Head of caudate nucleus (tissue), 42 donors: ENCODE results near the gene CYP26B1.
A peak's percentile ranks its signal among the peaks of the same experiment; 100 is the strongest.

Experiments used
- DNase-seq, 42 donors: peaks; one replicate each; pipeline versions ENCODE4 v3.0.0 to v3.0.0-alpha.2; 2020 to 2021; ENCODE audit warnings: mixed read lengths in 7 of 42
- intact Hi-C: fragments of 100-400 bp; cut with DNase I; formaldehyde crosslinking; loops from one replicate; pipeline ENCODE4 v1.15.0; 2022

Gene CYP26B1

DNA sequence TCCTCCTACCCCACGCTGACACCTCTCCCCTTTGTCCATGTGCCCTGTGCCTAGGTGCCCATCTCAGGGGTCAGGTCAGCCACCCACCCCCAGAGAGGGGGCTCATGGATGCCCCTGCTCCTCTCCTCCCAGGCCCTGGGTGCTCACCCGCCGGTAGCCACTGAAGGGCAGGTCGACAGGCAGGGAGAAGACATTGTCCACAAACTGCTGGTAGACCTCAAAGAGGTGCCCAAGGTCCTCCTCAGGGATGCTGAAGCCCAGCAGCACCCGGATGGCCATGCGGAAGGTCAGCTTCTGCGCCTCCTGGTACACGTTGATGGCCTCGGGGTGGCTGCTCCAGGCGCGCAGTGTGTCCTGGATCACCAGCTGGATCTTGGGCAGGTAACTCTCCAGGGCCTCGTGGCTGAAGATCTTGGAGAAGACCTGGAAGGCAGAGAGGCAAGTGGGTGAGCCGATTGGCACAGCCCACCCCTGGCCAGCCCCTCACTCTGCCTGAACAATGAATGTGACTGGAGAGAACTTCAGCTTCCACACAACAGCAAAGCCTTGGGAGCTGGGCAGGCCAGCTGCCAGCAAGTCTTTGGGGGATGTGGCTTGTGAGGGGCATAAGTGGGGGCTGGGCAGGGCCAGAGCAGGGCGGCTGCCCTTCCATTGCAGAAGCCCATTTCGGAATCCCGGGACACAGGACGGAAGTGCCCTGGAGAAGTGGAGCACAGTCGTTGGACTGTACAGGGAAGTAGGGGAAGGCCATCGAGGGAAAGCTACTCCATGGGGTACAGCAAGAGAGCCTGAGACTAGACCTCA lies 12.5 kb downstream of the CYP26B1 start:
- peak in 4 of 42 donors; percentile 6 to 30 (median 18) for DNase-seq
- intact Hi-C loops = loop anchor here (10.0 kb wide), 1 partner anchor 330 kb away; no protein-coding TSS in a partner anchor

DNA sequence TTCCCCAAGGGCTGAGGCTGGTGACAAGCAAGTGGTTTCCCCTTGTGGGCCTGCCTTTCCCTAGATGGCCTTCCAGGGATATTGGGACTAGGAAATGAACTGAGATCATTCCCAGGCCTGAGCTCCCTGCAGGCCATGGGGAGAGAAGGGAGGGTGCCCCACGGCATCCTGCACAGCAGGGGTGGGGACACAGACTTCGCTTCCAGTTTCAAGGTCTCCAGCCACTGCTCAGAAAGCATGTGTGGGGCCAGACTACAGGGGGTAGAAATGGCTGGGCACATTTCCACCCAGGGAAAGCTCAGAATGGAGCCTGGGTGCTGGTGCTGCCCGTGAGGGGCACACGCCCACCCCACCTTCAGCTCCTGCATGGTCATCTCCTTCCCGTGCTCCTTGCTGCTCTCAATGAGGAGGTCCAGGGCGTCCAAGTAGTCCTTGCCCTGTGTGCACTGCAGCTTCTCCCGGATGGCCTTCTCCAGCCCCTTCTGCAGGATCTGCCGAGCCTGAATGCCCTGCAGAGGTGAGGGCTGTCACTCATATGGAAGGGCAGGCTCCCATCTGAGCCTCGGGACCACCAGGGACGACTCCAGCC lies 13.2 kb downstream of the CYP26B1 start:
- peak in 3 of 42 donors; percentile 12 to 23 (median 21) for DNase-seq
- intact Hi-C loops = loop anchor here (10.0 kb wide), 1 partner anchor 330 kb away; no protein-coding TSS in a partner anchor

DNA sequence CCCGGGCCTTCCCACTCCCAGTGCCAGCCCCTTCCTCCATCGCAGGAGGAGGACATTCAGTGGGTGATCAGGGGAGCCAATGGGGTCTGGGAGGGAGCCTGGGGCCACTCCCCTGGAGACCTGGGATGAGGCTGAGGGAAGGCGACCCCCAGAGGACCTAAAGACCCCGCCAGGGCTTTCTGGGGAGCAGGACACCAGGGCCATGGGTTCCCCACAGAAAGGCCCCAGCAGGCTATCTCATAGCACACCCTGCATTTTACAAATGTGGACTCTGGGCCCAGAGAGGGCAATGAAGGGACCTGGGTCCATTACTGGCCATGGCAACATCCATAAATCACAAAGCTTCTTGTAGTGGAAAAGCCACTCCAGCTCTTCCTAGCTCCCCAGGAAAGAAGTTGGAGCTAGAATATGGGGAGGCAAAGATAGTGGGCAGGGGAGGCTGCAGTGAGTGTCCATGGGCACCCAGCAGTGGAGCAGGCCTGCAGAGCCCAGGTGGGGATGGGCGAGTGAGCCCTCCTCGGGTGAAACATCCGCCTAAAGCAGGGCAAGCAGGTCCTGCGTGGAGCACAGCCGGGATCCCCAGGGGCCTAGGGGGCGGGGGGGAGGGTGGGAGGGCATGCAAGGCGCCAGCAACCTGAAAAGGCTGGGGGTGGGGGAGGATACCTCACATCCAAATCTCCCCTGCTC lies 13.8 kb downstream of the CYP26B1 start:
- intact Hi-C loops = loop anchor here (10.0 kb wide), 1 partner anchor 329 kb away; no protein-coding TSS in a partner anchor

DNA sequence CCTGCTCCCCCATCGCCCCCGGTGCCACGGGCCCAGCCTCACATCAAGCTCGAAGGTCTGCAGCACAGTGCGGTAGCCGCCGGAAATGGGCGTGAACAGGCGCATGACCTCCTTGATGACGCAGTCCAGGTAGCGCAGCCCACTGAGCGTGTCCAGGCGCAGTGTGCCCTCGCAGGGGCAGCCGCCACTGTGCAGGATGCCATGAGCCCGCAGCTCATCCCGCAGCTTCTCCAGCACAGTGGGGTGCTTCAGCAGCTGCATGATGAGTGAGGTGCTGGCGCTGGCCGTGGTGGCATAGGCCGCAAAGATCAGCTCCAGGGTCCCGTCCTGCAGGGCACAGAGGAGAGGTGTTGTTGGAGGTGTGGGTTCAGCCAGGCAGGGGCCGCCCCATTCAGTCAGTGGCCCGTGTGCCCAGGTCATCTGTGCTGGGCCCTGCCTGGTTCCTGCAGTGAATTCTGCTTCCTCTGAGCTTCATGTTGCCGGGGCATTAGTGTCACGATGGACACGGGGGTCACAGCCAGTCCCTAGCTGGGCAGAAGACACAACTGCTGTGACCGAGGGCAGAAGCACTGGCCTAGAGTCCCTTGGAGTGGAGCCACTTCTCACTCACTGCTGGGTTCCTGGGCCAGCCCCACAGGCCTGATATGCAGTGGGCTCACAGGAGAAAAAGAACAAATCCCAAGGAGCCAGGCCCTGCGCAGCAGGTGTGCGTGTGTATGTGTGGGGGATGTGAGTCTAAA lies 14.5 kb downstream of the CYP26B1 start:
- peak in 8 of 42 donors; percentile 6 to 29 (median 14) for DNase-seq
- intact Hi-C loops = loop anchor here (10.0 kb wide), 1 partner anchor 328 kb away; no protein-coding TSS in a partner anchor

More for the DNA sequence above, 13.8 kb downstream of the CYP26B1 start:
- DNase-seq = peak in 2 of 42 donors; percentile 4 to 19

DNA sequence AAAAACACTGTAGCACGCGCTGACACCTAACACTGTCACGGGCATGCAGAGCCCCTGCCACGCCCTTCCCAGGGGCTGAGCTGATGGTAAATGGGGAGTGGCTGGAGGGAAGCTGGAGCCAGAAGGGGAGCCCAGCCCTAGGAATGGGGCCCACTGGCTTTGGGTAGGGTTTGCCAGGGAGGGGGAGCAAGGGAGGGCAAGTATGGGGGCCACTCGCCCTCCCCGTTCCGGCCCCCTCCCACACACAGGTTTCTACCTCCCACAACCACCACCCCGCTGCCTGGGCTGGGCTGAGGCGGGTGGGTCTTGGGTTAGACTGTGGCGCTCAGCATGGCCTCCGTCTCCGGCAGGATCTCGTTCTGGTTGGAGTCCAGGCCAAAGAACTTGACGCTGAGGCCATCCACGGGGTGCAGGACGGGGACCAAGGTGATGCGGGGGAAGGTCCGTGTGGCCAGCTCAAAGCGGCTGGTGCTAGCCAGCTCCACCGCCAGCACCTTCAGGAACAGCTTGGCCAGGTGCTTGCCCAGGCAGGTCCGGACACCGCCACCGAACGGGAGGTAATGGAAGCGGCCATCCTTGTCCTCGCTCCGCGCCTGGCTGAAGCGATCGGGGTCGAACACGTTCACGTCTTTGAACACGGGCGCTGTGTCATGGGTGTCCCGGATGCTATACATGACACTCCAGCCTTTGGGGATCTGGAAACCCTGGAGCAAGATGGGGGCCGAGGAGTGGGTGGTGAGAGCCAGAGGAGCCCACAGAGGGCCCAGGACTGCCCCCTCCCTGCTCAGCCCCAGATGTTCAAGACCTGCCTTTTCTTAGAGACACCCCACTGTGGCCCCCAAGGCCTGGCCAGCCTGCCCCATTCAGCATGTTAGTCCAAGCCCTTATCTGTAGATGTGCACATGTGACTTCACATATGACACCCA lies 15.5 kb downstream of the CYP26B1 start:
- intact Hi-C loops = loop anchor here (10.0 kb wide), 1 partner anchor 327 kb away; no protein-coding TSS in a partner anchor
- peak in 10 of 42 donors; percentile 4 to 31 (median 14) for DNase-seq

DNA sequence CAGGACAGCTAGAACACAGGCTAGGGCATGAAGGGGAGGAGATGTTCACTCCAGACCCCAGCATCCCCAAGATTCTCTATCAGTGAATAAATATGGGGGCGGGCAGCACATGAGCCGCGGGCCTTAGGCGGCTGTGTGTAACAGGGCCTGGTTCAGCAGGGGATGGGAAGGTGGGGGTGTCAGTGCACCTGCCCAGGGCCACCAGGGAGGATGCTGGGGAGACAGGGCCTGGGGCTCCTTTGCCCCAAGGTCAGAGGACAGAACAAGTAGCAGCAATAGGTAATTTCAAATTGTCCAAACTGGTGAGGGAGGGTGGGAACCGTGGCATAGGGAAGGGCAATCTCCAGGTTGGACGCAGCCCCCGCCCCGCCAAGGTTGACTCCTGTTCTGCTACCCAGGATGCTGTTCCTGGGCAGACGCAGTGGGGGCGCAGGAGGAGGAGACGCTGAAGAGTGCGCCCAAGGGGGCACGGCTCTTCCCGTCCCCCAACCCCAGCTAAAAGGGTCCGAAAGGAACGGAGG lies 16.2 kb downstream of the CYP26B1 start:
- intact Hi-C loops = loop anchor here (10.0 kb wide), 1 partner anchor 327 kb away; no protein-coding TSS in a partner anchor
- peak in 7 of 42 donors; percentile 5 to 38 (median 15) for DNase-seq

DNA sequence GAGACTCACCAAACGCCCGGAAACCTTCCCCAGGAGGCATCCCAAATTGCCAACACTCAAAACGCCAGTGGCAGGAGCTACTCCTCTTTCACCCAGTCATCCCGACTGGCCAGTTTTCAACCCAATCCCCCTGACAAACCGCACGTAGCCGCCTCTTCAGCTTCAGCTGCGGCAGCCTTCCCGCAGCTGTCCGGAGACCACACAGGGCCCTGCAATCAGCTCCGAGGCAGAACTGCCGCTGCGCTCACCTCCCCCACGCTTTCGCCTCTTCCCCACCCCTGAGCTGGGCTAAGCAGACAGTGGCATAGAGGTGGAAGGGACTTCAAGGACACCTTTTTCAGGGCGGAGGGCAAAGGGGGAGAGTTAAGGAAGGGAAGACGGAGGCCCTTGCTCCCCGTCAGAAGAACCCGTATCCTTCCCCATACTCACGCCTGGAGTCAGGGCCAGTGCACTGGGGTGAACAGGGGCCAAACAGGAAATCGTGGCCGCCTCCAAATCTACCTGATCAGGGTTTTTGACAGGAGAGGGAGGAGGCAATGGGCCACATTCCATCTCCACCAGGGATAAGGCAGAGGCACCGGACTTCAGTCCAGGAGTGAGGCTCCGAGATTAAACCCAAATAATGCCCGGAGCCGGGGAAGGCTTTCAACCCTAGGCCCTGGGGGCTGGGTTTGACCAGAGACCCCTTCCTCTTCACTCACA lies 16.9 kb downstream of the CYP26B1 start:
- DNase-seq = peak in 10 of 42 donors; percentile 5 to 37 (median 12)

DNA sequence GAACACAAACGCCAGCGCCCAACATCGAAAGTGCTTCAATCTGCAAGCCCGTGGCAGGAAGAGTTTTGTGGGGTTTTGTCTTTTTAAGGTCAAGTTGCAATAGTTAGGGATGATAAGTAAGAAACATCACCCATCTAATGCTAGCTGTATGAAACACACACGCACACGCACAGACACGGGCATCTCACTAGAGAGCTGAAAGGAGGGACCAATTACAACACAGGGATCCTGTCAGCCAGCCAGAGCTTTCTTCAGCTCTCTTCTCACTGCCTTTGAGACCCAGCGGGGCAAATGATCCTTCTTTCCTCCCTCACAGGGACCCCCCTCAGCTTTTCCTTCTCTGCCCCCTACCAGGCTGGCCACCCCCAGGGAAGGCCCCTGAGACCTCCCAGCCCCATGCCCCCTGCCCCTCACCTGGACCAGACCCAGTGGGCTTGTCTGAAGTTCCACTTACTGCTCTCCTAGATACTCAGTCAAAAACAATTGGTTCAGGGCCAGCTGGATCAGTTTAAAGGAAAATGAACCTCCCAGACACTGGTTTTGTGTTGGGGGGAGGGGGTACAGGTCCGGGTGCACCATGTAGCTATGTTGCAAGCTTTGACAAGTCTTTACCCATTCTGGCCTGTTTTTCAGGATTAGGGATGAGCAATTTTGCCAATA lies 17.9 kb downstream of the CYP26B1 start:
- peak in 9 of 42 donors; percentile 6 to 42 (median 14) for DNase-seq

More for the DNA sequence above, 16.9 kb downstream of the CYP26B1 start:
- intact Hi-C loops = loop anchor here (10.0 kb wide), 1 partner anchor 326 kb away; no protein-coding TSS in a partner anchor

DNA sequence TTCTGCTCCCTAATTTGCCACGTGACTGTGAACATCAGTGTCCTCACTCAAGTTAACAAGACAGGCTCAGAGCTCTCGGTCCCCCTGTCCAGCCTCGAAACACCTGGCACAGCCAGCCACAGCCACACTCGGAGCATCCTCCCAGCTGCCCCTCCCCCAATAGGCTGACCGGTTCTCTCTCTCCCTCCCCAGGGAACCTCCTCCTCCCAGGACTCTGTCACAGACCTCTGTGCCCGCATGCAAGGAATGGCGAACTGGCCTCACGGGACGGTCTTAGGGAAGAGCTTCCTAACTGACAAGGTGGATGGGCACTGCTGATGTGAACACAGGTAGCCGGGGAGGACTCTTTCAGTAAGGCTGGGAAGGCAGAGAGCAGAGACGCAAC lies 18.8 kb downstream of the CYP26B1 start:
- intact Hi-C loops = no loop called here
- peak in 6 of 42 donors; percentile 5 to 25 (median 16) for DNase-seq

More for the DNA sequence above, 17.9 kb downstream of the CYP26B1 start:
- intact Hi-C loops = loop anchor here (10.0 kb wide), 1 partner anchor 325 kb away; no protein-coding TSS in a partner anchor

DNA sequence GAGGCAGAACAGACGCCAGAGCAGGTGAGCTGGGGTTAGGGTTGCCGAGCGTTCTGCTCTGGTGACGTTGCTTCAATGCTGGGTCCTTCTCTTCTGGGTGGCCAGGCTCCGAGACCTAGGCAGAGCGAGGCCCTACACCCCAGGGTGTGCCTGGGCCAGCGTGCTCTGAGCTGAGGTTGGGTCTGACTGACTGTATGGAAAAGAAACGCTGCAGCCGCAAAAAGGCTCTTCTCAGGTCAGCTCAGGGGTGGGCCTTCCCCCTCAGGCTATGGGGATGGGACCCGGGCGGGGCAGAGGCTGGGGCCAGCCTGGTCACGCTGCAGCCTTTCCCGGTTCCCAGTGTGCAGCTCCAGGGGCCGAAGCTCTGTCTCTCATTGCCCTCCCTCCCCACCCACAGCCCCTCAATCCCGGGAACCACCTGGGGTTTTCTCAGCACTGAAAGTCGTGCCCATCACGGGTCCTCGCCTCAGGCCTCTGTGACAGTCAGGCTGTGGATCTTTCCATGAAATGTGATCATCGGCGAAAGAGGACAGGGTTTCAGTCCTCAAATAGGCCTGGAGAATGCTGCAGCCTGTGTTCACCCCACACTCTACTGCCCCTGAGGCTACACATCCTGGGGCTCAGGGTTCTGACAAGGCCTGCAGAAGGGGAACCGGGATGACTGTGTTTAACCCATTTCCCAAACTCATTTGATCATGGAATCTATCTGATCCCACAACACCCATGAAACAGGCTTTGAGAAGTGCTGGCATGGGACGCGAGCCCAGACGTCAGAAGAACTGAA lies 19.4 kb downstream of the CYP26B1 start:
- intact Hi-C loops = no loop called here
- DNase-seq = peak in 7 of 42 donors; percentile 2 to 19 (median 10)

DNA sequence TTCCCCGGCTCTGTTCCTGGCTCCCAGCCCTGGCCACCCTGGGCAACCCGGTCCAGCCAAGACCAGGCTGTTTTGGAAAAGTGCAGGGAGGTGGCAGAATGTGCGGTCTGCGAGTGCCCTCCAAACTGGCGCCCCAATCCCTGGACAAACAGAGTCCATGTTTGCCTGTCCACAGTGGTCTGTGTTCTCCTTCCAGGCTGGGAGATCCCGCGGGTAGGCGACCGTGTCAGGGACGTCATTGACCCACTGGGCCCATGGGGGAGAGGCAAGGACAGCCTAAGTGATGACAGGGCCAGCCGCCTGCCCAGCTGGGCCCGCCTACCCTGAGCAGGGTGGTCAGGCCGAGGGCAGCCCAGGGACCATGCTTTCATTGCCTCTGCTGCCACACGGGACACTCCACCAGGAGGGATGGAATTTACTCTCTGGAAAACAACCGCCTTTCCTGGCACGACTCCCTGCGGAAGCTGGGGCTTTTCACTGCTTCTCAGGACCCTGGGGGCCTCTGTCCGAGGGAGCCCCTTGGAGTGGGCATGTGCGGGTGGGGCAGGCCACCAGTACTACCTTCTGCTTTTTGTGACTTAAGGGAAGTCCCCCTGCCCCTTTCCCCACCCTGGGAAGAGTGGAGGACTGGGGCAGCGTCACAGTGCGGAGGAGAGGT lies 20.1 kb downstream of the CYP26B1 start:
- intact Hi-C loops = no loop called here
- DNase-seq = peak in 8 of 42 donors; percentile 3 to 36 (median 18)

DNA sequence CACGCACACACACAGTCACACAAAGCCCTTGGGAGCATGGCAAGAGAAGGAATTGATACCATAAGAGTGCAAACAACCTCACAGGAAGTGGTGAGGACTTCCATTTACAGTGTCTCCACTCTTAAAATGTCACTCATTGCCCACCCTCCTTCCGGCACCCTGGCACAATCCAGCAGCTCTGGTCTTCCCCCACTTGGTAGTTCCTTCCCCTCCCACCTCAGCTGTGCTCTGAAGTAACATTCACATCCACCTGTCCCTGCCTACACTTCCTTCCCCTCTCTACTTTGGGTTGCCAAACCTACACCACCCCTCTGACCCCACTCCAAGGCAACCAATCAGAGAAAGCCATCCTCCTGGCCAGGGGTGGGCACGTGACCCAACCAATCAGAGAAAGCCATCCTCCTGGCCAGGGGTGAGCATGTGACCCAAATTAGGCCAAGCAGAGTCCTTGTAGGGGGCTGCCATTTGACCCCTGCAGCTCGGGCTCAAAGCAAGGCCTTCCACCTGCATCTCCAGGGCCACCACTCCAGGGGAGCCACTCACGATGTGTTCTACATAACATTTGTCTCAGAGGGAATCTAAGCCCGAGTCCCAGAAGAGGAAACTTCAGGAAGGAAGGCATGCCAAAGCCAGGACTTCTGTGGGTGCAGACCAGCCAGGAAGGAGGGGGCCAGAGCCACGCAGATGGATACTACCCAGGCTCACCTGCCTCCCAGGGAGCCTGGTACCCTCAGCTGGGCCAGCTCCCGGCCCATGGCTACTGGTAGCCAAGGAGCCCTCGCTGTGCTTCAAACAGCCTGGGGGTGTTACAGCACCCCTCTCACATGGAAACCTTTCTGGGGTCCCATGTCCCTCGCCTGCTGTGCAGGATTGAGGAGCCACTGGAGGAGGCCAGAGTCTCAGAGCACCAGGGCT lies 21.2 kb downstream of the CYP26B1 start:
- DNase-seq = peak in 3 of 42 donors; percentile 13 to 30 (median 26)
- intact Hi-C loops = no loop called here

DNA sequence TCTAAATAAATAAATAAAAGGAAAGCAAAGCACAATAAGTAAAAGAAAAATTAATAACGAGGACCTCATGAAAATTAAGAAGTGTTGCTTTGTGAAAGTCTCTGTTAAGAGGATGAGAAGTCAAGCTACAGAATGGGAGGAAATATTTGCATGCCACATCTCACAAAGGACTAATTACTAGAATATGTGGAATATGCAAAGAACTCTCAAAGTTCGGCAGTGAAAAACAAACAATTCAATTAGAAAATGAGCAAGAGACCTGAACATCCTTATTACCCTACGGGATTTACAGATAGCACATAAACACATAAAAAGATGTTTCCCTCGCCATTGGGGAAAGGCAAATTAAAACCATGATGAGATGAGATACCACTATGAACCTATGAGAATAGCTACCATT lies 23.3 kb downstream of the CYP26B1 start:
- no peak for DNase-seq
- intact Hi-C loops = no loop called here

DNA sequence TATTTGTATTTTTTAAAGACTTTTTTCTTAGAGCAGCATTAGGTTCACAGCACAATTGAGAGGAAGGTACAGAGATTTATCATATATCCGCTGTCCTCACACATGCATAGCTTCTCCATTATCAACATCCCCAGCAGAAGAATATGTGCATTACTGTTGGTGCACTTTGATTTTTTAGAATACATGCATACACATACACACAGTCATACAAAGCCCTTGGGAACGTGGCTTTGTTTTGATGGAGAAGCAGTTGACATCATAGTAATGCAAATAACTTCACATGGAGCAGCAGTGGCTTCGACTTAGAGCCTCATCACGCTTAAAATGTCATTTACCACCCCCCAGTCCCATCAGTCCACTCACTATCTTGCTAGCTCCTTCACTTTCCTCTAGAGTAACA lies 26.5 kb downstream of the CYP26B1 start:
- DNase-seq = peak in 1 of 42 donors; percentile 8
- intact Hi-C loops = no loop called here
